ENCODE data around the gene ATP5PD.
"Not testable (repeated sequence)": the region's sequence is repeated elsewhere in the genome, so short reads cannot be mapped to it uniquely, and the experiment has no call there.

Gene ATP5PD

DNA sequence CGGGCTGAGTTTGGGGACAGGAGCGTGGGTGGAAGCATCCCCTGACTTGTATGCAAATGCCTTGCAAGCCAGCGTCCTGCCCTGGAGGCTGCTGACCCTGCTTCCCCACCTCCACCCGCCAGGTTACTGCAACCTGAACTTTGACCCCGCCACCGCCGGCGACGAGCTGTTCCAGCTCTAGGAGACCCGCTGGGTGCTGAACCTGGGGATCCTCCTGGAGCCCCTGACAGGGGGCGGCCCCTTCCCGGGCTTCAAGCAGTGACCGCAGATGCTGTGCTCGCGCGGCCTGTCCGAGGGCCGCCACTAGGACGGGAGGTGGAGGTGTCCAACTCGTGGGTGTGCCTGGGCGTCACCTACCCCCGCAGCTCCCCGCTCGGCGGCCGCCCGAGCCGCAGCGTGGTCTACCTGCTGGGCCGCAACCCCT lies 30.3 kb upstream of the ATP5PD start:
- in situ Hi-C loops (cut with HindIII; ENCODE audit: low sequenced_read_pairs), result no loop called here
- TF ChIP-seq, protein P1, sequence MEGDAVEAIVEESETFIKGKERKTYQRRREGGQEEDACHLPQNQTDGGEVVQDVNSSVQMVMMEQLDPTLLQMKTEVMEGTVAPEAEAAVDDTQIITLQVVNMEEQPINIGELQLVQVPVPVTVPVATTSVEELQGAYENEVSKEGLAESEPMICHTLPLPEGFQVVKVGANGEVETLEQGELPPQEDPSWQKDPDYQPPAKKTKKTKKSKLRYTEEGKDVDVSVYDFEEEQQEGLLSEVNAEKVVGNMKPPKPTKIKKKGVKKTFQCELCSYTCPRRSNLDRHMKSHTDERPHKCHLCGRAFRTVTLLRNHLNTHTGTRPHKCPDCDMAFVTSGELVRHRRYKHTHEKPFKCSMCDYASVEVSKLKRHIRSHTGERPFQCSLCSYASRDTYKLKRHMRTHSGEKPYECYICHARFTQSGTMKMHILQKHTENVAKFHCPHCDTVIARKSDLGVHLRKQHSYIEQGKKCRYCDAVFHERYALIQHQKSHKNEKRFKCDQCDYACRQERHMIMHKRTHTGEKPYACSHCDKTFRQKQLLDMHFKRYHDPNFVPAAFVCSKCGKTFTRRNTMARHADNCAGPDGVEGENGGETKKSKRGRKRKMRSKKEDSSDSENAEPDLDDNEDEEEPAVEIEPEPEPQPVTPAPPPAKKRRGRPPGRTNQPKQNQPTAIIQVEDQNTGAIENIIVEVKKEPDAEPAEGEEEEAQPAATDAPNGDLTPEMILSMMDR (IDR thresholded peaks at IDR 0.05; ENCODE audit: low read depth, low read length), result no peak
- no peak overlapping the region for H3K4me3 ChIP-seq (ENCODE audit: low read depth, low read length)
- no peak for DNase-seq (ENCODE audit: low read depth, low spot score)

GRCh38 chr17:75075597-75076336 lies 29.0 kb upstream of the ATP5PD start:
- in situ Hi-C loops (cut with HindIII; ENCODE audit: low sequenced_read_pairs), result no loop called here
- DNase-seq (ENCODE audit: low read depth, low spot score), result no peak
- TF ChIP-seq, protein P1 (IDR thresholded peaks at IDR 0.05; ENCODE audit: low read depth, low read length), result no peak
- no peak overlapping the region for H3K4me3 ChIP-seq (ENCODE audit: low read depth, low read length)

DNA sequence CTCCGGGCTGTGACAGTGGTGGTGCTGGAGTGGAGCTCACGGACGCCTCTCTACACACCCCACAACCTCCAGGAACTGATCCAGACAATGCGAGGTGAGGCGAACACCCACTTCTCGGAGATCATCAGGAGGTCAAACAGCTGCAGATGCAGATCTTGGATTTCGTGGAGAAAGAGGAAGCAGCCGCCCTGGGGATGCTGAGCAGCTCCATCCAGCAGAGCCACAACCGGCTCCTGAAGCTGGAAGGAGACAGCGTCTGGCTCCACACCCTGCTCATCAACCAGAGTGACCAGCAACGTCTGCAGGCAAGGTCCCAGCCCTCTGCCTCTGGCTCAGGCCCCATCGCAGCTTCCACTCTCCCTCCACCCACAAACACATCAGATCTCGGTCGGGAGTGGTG lies 27.8 kb upstream of the ATP5PD start:
- DNase-seq (ENCODE audit: low read depth, low spot score), result no peak
- TF ChIP-seq, protein P1 (IDR thresholded peaks at IDR 0.05; ENCODE audit: low read depth, low read length), result no peak
- H3K4me3 ChIP-seq (ENCODE audit: low read depth, low read length), result no peak overlapping the region
- in situ Hi-C loops (cut with HindIII; ENCODE audit: low sequenced_read_pairs), result no loop called here

- in situ Hi-C loops (cut with HindIII; ENCODE audit: low sequenced_read_pairs), result no loop called here
Measured at GRCh38 chr17:75073618-75074047, 26.9 kb upstream of the ATP5PD start.

DNA sequence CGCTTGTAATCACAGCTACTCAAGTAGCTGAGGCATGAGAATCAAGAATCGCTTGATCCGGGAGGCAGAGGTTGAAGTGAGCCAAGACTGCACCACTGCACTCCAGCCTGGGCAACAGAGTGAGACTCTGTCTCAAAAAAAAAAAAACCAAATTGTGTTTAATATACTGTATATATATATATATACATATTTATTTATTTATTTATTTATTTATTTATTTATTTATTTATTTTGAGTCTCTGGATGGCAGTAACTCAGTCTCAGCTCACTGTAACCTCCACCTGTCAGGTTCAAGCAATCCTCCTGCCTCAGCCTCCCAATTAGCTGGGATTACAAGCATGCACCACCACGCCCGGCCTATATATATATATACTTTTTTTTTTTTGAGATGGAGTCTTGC lies 26.1 kb upstream of the ATP5PD start:
- in situ Hi-C loops (cut with HindIII; ENCODE audit: low sequenced_read_pairs); H3K4me3 ChIP-seq (ENCODE audit: low read depth, low read length); DNase-seq (ENCODE audit: low read depth, low spot score): not testable (repeated sequence)

More at GRCh38 chr17:75073618-75074047, 26.9 kb upstream of the ATP5PD start:
- H3K4me3 ChIP-seq (ENCODE audit: low read depth, low read length), result no peak overlapping the region
- DNase-seq (ENCODE audit: low read depth, low spot score), result no peak
- TF ChIP-seq, protein P1 (IDR thresholded peaks at IDR 0.05; ENCODE audit: low read depth, low read length), result no peak

DNA sequence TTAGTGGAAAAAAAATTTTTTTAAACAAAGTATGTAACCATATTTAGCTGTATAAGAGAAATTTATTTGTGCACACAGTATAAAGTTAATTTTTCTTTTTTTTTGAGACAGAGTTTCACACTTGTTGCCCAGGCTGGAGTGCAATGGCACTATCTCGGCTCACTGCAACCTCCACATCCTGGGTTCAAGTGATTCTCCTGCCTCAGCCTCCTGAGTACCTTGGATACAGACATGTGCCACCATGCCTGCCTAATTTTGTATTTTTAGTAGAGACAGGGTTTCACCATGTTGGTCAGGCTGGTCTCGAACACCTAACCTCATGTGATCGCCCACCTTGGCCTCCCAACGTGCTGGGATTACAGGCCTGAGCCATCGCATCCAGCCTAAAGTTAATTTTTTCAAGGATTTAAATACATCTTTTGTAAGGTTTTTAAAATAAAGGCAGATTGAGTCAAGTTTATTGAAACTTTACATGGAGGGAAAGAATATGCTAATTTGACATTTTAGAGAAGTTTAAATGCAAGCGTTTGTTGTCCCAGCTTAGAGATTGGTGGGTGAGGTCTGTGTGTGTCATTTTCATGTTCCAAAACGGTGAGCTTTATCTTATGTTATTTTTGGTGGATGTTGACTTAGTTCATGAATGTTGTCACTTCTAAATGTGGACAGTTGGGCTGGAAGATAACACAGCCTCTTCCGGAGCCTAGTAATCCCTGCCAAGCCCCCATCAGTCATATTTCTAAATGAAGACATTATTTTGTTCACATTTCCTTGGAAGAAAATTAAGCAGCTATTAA lies 24.9 kb upstream of the ATP5PD start:
- in situ Hi-C loops (cut with HindIII; ENCODE audit: low sequenced_read_pairs); DNase-seq (ENCODE audit: low read depth, low spot score); H3K4me3 ChIP-seq (ENCODE audit: low read depth, low read length): not testable (repeated sequence)

DNA sequence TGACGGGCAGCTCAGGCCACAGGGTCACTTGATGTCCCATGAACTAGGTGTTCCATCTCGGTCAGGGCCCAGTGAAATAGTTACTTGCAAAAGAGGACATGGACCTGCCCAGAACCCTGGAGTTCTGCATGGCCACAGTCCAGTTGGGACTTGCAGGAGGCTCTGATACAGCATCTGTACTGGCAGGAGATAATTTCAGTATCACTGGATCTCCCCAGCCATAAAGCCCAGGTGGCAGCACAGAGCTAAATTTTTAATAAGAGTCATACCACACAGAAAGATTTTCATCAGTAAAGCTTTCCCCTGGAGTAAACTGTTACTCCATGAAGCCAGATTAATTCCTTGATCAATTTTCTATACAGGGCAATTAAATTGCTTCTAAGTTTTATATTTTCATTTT lies 23.0 kb upstream of the ATP5PD start:
- no peak for DNase-seq (ENCODE audit: low read depth, low spot score)
- in situ Hi-C loops (cut with HindIII; ENCODE audit: low sequenced_read_pairs), result no loop called here
- TF ChIP-seq, protein P1 (IDR thresholded peaks at IDR 0.05; ENCODE audit: low read depth, low read length), result peak; percentile 42
- H3K4me3 ChIP-seq (ENCODE audit: low read depth, low read length), result no peak overlapping the region

All from astrocyte of the spinal cord (primary cell).